Fibroblast of villous mesenchyme (primary cell): Measurements from ENCODE around the gene EML6. TPM values are rescaled to one million over a fixed set of nuclear protein-coding genes. Genes with fewer than 3 reads are reported as not detected.

Source experiments
- DNase-seq: peaks from one replicate; pipeline ENCODE4 v3.0.0-alpha.2; 2010; ENCODE audit warnings: low read depth
- H3K4me3 ChIP-seq: 2 replicates; pipeline ENCODE4 v1.5.1; 2011; ENCODE audit warnings: low read depth, mild to moderate bottlenecking, low read length
- total RNA-seq: library from RNA; depleted of rRNA; stranded (reverse); fragments of >200 nt; gene quantifications from 2 replicates; pipeline ENCODE4 v1.2.3, GENCODE V29; 2012
- TF ChIP-seq, protein P1 (sequence below): IDR thresholded peaks from 2 replicates; pipeline ENCODE4 v1.5.1; 2012; ENCODE audit warnings: low read depth, mild to moderate bottlenecking, low read length; ENCODE audit not compliant: insufficient read depth

EML6 gene
- total RNA-seq, 1 donor: 1.3 TPM

GRCh38 chr2:54787270-54787669, 63.8 kb downstream of the EML6 start:
- no peak overlapping the region for H3K4me3 ChIP-seq
- TF ChIP-seq, protein P1, sequence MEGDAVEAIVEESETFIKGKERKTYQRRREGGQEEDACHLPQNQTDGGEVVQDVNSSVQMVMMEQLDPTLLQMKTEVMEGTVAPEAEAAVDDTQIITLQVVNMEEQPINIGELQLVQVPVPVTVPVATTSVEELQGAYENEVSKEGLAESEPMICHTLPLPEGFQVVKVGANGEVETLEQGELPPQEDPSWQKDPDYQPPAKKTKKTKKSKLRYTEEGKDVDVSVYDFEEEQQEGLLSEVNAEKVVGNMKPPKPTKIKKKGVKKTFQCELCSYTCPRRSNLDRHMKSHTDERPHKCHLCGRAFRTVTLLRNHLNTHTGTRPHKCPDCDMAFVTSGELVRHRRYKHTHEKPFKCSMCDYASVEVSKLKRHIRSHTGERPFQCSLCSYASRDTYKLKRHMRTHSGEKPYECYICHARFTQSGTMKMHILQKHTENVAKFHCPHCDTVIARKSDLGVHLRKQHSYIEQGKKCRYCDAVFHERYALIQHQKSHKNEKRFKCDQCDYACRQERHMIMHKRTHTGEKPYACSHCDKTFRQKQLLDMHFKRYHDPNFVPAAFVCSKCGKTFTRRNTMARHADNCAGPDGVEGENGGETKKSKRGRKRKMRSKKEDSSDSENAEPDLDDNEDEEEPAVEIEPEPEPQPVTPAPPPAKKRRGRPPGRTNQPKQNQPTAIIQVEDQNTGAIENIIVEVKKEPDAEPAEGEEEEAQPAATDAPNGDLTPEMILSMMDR: no peak
- DNase-seq: no peak

DNA sequence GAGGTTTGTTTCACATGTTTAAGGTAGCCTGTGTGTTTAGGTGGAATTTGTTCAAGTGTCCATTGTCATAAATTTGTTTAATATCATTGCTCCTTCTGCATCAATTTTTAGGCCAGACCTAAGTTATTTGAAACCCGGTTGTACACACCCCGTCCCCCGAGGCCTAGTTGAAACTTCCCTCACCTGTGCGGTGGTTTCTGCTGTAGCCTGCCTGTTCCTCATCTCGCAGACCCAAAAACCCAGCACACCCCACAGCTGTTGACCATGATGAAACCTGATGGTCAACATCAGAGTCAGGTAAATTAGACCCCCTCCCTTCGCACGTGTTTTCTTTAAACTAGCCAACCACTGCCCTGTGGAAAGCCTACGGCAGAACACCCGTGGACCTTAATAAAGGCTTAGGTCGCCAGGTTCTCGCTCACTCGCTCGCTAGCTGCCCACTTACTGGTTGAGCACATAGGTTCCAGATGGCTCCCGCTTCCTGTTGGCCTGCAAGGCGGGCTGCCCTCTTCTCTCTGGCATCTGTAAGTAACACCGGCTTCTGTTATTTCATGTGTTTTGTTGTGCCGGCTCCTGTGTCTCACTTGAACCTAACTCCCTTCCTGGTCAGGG, 64.4 kb downstream of the EML6 start:
- TF ChIP-seq, protein P1: no peak
- no peak overlapping the region for H3K4me3 ChIP-seq
- DNase-seq: no peak

- TF ChIP-seq, protein P1: no peak
- no peak overlapping the region for H3K4me3 ChIP-seq
- no peak for DNase-seq
Measured at GRCh38 chr2:54789878-54790277, 66.4 kb downstream of the EML6 start.

- DNase-seq: peak; percentile 12
- TF ChIP-seq, protein P1: no peak
- H3K4me3 ChIP-seq: no peak overlapping the region
Measured at GRCh38 chr2:54791831-54792230, 68.4 kb downstream of the EML6 start.

DNA sequence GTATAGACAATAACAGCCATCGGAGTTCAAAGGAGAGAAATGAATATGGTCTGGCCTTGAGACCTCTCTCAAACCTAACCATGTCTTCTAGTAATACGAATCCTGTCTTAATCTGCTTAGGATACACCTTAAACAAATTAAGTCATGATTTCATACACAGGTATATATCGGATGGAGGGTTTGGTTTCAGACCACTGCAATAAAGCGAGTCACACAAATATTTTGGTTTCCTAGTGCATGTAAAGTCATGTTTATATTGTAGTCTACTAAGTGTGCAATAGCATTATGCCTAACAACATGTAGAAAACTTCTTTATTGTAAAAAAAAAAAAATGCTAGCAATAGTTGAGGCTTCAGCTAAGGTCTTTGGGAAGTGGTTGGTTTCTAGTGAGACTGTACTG, 73.8 kb downstream of the EML6 start:
- no peak overlapping the region for H3K4me3 ChIP-seq
- DNase-seq: no peak
- TF ChIP-seq, protein P1: no peak

DNA sequence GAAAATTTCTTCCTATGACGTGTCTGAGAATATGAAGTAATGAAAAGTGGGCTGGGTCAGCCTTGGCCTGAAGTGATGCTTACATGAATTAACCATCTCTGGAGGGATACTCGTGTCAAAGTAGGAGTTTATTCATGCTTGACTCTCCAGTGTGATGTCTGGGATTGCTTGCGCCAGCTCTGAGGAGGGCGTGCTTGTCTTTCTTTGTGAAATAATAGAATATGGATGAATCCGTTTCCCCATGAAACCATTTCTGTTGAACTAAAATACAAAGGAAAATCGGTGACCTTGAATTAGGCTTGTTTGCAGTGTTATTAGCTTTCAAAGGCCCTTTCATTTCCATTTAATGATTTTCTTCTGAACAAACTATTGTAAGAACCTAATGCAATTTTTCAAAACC, 77.9 kb downstream of the EML6 start:
- TF ChIP-seq, protein P1: no peak
- no peak for DNase-seq
- no peak overlapping the region for H3K4me3 ChIP-seq
